K562 (cell line): ENCODE data around the gene VTA1. TPM values are rescaled to one million over a fixed set of nuclear protein-coding genes. Genes with fewer than 3 reads are reported as not detected.

Experiments used
- ATAC-seq: fragments of 200-7000 bp; cut with Tn5 transposase; 3 replicates; pipeline ENCODE4 v1.9.1; 2020; ENCODE audit warnings: moderate library complexity
- BruUV-seq: library from RNA; stranded (reverse); fragments of 400-500 nt; replicated peaks from 2 replicates; lab custom pipeline; 2021; lab: Mats Ljungman, UMichigan
- CTCF ChIA-PET: fragments of 300-600 bp; formaldehyde crosslinking; extraction: SDS; loops from one replicate; lab custom pipeline; 2021; ENCODE audit warnings: low intra/inter-chr PET ratio; lab: Yijun Ruan, JAX
- POLR2A ChIA-PET: fragments of 300-600, 350-650 bp; sonication (Branson Sonifier 250); formaldehyde crosslinking; extraction: SDS; loops from one replicate; lab custom pipeline; 2021; ENCODE audit warnings: antibody characterized with exemption, inconsistent platforms; lab: Yijun Ruan, JAX
- DNase-seq, 4 experiments: peaks; one replicate each; pipeline versions ENCODE4 v3.0.0 to v3.0.0-alpha.2; 2011 to 2018; ENCODE audit warnings: low spot score in 3 of 4, mixed read lengths in 3 of 4; ENCODE audit errors: extremely low read depth in 1 of 4
- FAIRE-seq: peaks from 2 replicates; lab custom pipeline; 2011; peaks lifted over from hg19 to GRCh38; lab: Jason Lieb, UNC
- H2AFZ ChIP-seq: 2 replicates; pipeline ENCODE4 v1.6.0; 2011; ENCODE audit warnings: low read depth, low read length, control low read depth, inconsistent platforms
- H3K27ac ChIP-seq: fragments of 200-600 bp; 3 replicates; pipeline ENCODE4 v1.8.0; 2011; ENCODE audit warnings: low read depth, mild to moderate bottlenecking, control low read depth, inconsistent platforms, low read length, moderate library complexity, mixed read lengths; ENCODE audit errors: extremely low read depth
- H3K27me3 ChIP-seq, 2 experiments: fragments of 300-600 bp in 1 of 2; 2 replicates in 1 of 2; 3 replicates in 1 of 2; pipeline versions ENCODE4 v1.6.0 to v1.8.0; 2011; ENCODE audit warnings: inconsistent platforms in 2 of 2, low read length in 2 of 2, mild to moderate bottlenecking in 1 of 2, mixed read lengths in 1 of 2, moderate library complexity in 1 of 2; ENCODE audit not compliant: control insufficient read depth in 2 of 2, insufficient read depth in 2 of 2
- H3K36me3 ChIP-seq: fragments of 300-600 bp; 3 replicates; pipeline ENCODE4 v1.8.0; 2011; ENCODE audit warnings: mild to moderate bottlenecking, low read length, inconsistent platforms; ENCODE audit not compliant: control insufficient read depth, insufficient read depth
- H3K4me1 ChIP-seq, 2 experiments: fragments of 200-600 bp in 1 of 2; replicated peaks in 1 of 2; 2 replicates in 1 of 2; 3 replicates in 1 of 2; pipeline versions ENCODE4 v1.5.1 to v1.8.0; 2011; ENCODE audit warnings: inconsistent platforms in 2 of 2, low read length in 2 of 2, mild to moderate bottlenecking in 1 of 2, mixed read lengths in 1 of 2, moderate library complexity in 1 of 2; ENCODE audit not compliant: control insufficient read depth in 2 of 2, insufficient read depth in 2 of 2
- H3K4me2 ChIP-seq: 2 replicates; pipeline ENCODE4 v1.6.1; 2011; ENCODE audit warnings: low read length, control low read depth, inconsistent platforms, mixed read lengths; ENCODE audit not compliant: insufficient read depth
- H3K4me3 ChIP-seq: fragments of 200-600 bp; sonication (generic), shearing (Covaris generic); 2 replicates; pipeline ENCODE4 v1.5.1; 2016; ENCODE audit warnings: control low read depth, inconsistent platforms
- H3K79me2 ChIP-seq: fragments of 200-600 bp; 3 replicates; pipeline ENCODE4 v1.8.0; 2011; ENCODE audit warnings: low read length, inconsistent platforms; ENCODE audit not compliant: control insufficient read depth, insufficient read depth
- H3K9ac ChIP-seq, 2 experiments: 2 replicates each; pipeline versions ENCODE4 v1.6.0 to v1.6.1; 2011; ENCODE audit warnings: low read depth in 2 of 2, low read length in 2 of 2, control low read depth in 1 of 2, inconsistent platforms in 1 of 2, mild to moderate bottlenecking in 1 of 2, mixed read lengths in 1 of 2; ENCODE audit not compliant: insufficient read depth in 1 of 2
- H3K9me1 ChIP-seq: one replicate; pipeline ENCODE4 v1.6.0; 2011; ENCODE audit warnings: inconsistent platforms, mild to moderate bottlenecking, low read length, moderate library complexity; ENCODE audit not compliant: control insufficient read depth, insufficient read depth
- H3K9me3 ChIP-seq: replicated peaks from 2 replicates; pipeline ENCODE4 v1.5.1; 2011; ENCODE audit warnings: low read depth, low read length, inconsistent platforms; ENCODE audit not compliant: control insufficient read depth, insufficient read depth
- H4K20me1 ChIP-seq: replicated peaks from 2 replicates; pipeline ENCODE4 v1.6.1; 2011; ENCODE audit warnings: low read length, inconsistent platforms, mixed read lengths; ENCODE audit not compliant: control insufficient read depth, insufficient read depth
- BRD4 ChIP-seq: fragments of 200-600 bp; sonication (generic); IDR thresholded peaks from 2 replicates; pipeline ENCODE4 v1.6.1; 2017; ENCODE audit warnings: inconsistent platforms
- CBFB ChIP-seq: sonication (generic); formaldehyde crosslinking; IDR thresholded peaks from 2 replicates; pipeline ENCODE4 v1.4.0; 2020; ENCODE audit warnings: mild to moderate bottlenecking, missing genetic modification reagents
- CHD4 ChIP-seq: fragments of 200-600 bp; sonication (generic); IDR thresholded peaks from 3 replicates; pipeline ENCODE4 v1.6.1; 2012; ENCODE audit warnings: low read depth, mild to moderate bottlenecking, mixed read lengths, low read length, inconsistent platforms; ENCODE audit not compliant: insufficient read depth, insufficient replicate concordance, poor library complexity, severe bottlenecking
- EHMT2 ChIP-seq: fragments of 450-650 bp; IDR thresholded peaks from 2 replicates; pipeline ENCODE4 v1.6.1; 2018; ENCODE audit warnings: antibody characterized with exemption
- EP300 ChIP-seq: IDR thresholded peaks from 2 replicates; pipeline ENCODE4 v1.6.1; 2012; ENCODE audit warnings: low read length, improper control_type of control experiment
- GTF3C2 ChIP-seq: IDR thresholded peaks from 3 replicates; pipeline ENCODE4 v1.6.1; 2011; ENCODE audit warnings: borderline replicate concordance, mild to moderate bottlenecking, moderate library complexity; ENCODE audit not compliant: insufficient read length; ENCODE audit errors: extremely low read depth
- MAFG ChIP-seq: fragments of 450-650 bp; conservative IDR thresholded peaks from 2 replicates; pipeline ENCODE4 v1.6.1; 2016; ENCODE audit warnings: missing genetic modification characterization, missing compliant biosample characterization
- NFATC3 ChIP-seq: fragments of 450-650 bp; IDR thresholded peaks from 2 replicates; pipeline ENCODE4 v1.6.1; 2017; ENCODE audit warnings: mild to moderate bottlenecking
- RBM34 ChIP-seq: fragments of 200-400 bp; formaldehyde crosslinking; IDR thresholded peaks from 2 replicates; pipeline ENCODE4 v1.6.1; 2018; ENCODE audit warnings: low read length, borderline replicate concordance; ENCODE audit not compliant: insufficient read depth
- ZBTB7A ChIP-seq: IDR thresholded peaks from 2 replicates; pipeline ENCODE4 v1.6.1; 2011; ENCODE audit warnings: low read depth, mild to moderate bottlenecking, low read length, moderate library complexity, borderline replicate concordance; ENCODE audit not compliant: control insufficient read depth
- ZNF232 ChIP-seq: sonication (generic); formaldehyde crosslinking; IDR thresholded peaks from 2 replicates; pipeline ENCODE4 v1.8.0; 2022; ENCODE audit warnings: mild to moderate bottlenecking, missing genetic modification reagents
- ZNF644 ChIP-seq: fragments of 200-800 bp; sonication (Bioruptor generic); IDR thresholded peaks from 2 replicates; pipeline ENCODE4 v1.6.1; 2016; ENCODE audit warnings: low read depth, missing genetic modification characterization, missing compliant biosample characterization
- WGBS: fragments of 100-300 bp; shearing (Covaris generic); methylation state at CpG from one replicate; pipeline ENCODE4 v1.1.6; 2016; ENCODE audit warnings: low coverage, mixed read lengths; ENCODE audit not compliant: insufficient coverage; ENCODE audit errors: missing lambda C conversion rate; 5-methylcytosine and 5-hydroxymethylcytosine counted together
- in situ Hi-C: fragments of 300-500 bp; cut with MboI; formaldehyde crosslinking; loops from 4 replicates; pipeline ENCODE4 v1.15.0; 2018; ENCODE audit warnings: inconsistent platforms, mixed read lengths
- intact Hi-C: fragments of 100-400 bp; cut with micrococcal nuclease; formaldehyde crosslinking; loops from 2 replicates; pipeline ENCODE4 v1.14.2; 2022
- polyA plus RNA-seq, 8 experiments: library from polyadenylated mRNA; depleted of rRNA in 4 of 8; stranded (reverse) in 5 of 8; unstranded in 3 of 8; fragments of >200 nt; fragmentation: Nextera tagmentation in 2 of 8; fragmentation: Illumina TruSeq in 1 of 8; extraction: Ambion mirVana in 2 of 8; extraction: Trizol in 1 of 8; gene quantifications; 2 replicates each; pipeline versions ENCODE4 v1.2.1 to v1.2.3, GENCODE V29; 2011 to 2014; ENCODE audit warnings: inconsistent platforms in 1 of 8, missing spikeins in 1 of 8
- total RNA-seq, 7 experiments: library from RNA; depleted of rRNA in 6 of 7; stranded (reverse); fragments of >200 nt in 6 of 7; fragmentation: Illumina TruSeq in 2 of 7; extraction: Trizol in 2 of 7; gene quantifications; 2 replicates each; pipeline versions ENCODE4 v1.2.1 to v1.2.3, GENCODE V29; 2011 to 2021; ENCODE audit warnings: low replicate concordance in 1 of 7
- TF ChIP-seq, protein P1 (sequence below), 2 experiments: fragments of 450-650 bp; IDR thresholded peaks; 2 replicates each; pipeline ENCODE4 v1.6.1; 2016
- TF ChIP-seq, protein P2 (sequence below): fragments of 450-650 bp; IDR thresholded peaks from 2 replicates; pipeline ENCODE4 v1.6.1; 2017; ENCODE audit warnings: antibody characterized with exemption, mild to moderate bottlenecking

VTA1 gene
- total and polyA plus RNA-seq, 9 of the 15 experiments (the other 6 are each of a cell fraction or from before 2014, with no cell fraction given), result 47.8 to 182 (median 84.6) TPM

GRCh38 chr6:142235791-142236190 lies 88.7 kb downstream of the VTA1 start (continued):
- no peak for TF ChIP-seq EHMT2
- TF ChIP-seq ZNF644 (tag), result no peak
- TF ChIP-seq ZNF232 (CRISPR knock-in tag), result no peak
- TF ChIP-seq ZBTB7A, result no peak
- no peak for TF ChIP-seq CBFB (CRISPR knock-in tag)

- in situ Hi-C loops, result no loop called here
- BruUV-seq, result no TSS peak
- ChIA-PET CTCF (no interaction called here), POLR2A (interaction anchor here (0.7 to 0.8 kb wide), 2 partner anchors 39 to 64 kb away, joined by 3 read pairs; no protein-coding TSS in a partner anchor)
- Histone ChIP-seq H3K27me3 (no peaks in the 10 kb centered on the region; a peak in 3 of 5 replicates), H3K27ac (no peak overlapping the region), H3K4me2 (no peak overlapping the region), H3K36me3 (no peaks in the 10 kb centered on the region), H3K9me1 (no peaks in the 10 kb centered on the region), H3K79me2 (no peaks in the 10 kb centered on the region), H4K20me1 (no peaks in the 10 kb centered on the region), H3K9ac (no peak overlapping the region), H3K4me3 (no peak overlapping the region), H3K9me3 (no peaks in the 10 kb centered on the region), H2AFZ (no peak overlapping the region), H3K4me1 (no peaks in the 10 kb centered on the region)
- no peak for ATAC-seq
- 3% methylated on average over 4 of the region's 4 CpGs for WGBS
- no peak for FAIRE-seq
- intact Hi-C loops, result no loop called here
- DNase-seq, result no peak
- no peak for TF ChIP-seq BRD4
- TF ChIP-seq, protein P1, sequence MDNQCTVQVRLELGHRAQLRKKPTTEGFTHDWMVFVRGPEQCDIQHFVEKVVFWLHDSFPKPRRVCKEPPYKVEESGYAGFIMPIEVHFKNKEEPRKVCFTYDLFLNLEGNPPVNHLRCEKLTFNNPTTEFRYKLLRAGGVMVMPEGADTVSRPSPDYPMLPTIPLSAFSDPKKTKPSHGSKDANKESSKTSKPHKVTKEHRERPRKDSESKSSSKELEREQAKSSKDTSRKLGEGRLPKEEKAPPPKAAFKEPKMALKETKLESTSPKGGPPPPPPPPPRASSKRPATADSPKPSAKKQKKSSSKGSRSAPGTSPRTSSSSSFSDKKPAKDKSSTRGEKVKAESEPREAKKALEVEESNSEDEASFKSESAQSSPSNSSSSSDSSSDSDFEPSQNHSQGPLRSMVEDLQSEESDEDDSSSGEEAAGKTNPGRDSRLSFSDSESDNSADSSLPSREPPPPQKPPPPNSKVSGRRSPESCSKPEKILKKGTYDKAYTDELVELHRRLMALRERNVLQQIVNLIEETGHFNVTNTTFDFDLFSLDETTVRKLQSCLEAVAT (IDR thresholded peaks at IDR 0.05), result no peak
- TF ChIP-seq RBM34, result no peak
- TF ChIP-seq NFATC3, result no peak
- no peak for TF ChIP-seq MAFG
- no peak for TF ChIP-seq GTF3C2
- no peak for TF ChIP-seq EP300
- no peak for TF ChIP-seq CHD4
- TF ChIP-seq, protein P2, sequence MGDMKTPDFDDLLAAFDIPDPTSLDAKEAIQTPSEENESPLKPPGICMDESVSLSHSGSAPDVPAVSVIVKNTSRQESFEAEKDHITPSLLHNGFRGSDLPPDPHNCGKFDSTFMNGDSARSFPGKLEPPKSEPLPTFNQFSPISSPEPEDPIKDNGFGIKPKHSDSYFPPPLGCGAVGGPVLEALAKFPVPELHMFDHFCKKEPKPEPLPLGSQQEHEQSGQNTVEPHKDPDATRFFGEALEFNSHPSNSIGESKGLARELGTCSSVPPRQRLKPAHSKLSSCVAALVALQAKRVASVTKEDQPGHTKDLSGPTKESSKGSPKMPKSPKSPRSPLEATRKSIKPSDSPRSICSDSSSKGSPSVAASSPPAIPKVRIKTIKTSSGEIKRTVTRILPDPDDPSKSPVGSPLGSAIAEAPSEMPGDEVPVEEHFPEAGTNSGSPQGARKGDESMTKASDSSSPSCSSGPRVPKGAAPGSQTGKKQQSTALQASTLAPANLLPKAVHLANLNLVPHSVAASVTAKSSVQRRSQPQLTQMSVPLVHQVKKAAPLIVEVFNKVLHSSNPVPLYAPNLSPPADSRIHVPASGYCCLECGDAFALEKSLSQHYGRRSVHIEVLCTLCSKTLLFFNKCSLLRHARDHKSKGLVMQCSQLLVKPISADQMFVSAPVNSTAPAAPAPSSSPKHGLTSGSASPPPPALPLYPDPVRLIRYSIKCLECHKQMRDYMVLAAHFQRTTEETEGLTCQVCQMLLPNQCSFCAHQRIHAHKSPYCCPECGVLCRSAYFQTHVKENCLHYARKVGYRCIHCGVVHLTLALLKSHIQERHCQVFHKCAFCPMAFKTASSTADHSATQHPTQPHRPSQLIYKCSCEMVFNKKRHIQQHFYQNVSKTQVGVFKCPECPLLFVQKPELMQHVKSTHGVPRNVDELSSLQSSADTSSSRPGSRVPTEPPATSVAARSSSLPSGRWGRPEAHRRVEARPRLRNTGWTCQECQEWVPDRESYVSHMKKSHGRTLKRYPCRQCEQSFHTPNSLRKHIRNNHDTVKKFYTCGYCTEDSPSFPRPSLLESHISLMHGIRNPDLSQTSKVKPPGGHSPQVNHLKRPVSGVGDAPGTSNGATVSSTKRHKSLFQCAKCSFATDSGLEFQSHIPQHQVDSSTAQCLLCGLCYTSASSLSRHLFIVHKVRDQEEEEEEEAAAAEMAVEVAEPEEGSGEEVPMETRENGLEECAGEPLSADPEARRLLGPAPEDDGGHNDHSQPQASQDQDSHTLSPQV, result no peak
Measured at GRCh38 chr6:142236691-142237090, 89.6 kb downstream of the VTA1 start.
